ENCODE measurements around the gene ZNF839.

DNA sequence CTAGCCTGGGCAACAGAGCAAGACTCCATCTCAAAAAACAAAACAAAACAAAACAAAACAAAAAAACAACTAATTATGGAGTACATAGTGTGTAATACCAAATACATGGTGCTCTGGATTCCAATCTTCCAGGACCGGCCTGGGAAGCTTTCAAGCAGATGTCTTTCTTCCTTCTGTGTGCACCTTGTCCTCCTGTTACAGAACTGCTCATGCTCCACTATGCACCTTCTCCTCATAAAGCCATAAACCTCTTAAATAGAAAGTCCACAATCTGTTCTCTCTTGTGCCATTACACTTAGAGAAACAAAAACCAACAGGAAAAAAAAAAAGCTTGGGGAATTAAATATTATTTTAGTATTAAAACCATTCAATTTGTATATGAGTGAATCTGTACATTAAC, 27.1 kb upstream of the ZNF839 start:
- TF ChIP-seq, protein P1, sequence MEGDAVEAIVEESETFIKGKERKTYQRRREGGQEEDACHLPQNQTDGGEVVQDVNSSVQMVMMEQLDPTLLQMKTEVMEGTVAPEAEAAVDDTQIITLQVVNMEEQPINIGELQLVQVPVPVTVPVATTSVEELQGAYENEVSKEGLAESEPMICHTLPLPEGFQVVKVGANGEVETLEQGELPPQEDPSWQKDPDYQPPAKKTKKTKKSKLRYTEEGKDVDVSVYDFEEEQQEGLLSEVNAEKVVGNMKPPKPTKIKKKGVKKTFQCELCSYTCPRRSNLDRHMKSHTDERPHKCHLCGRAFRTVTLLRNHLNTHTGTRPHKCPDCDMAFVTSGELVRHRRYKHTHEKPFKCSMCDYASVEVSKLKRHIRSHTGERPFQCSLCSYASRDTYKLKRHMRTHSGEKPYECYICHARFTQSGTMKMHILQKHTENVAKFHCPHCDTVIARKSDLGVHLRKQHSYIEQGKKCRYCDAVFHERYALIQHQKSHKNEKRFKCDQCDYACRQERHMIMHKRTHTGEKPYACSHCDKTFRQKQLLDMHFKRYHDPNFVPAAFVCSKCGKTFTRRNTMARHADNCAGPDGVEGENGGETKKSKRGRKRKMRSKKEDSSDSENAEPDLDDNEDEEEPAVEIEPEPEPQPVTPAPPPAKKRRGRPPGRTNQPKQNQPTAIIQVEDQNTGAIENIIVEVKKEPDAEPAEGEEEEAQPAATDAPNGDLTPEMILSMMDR (conservative IDR thresholded peaks at IDR 0.05 in 1 of 2, IDR thresholded peaks at IDR 0.05 in 1 of 2; ENCODE audit: low read depth in 1 of 2, low read length in 2 of 2), result no peak
- no peak for TF ChIP-seq EZH2 (IDR thresholded peaks at IDR 0.05; ENCODE audit: low read length, missing control alignments)
